Mesodermal cell (in vitro differentiated cells): ENCODE data around the gene RBBP8.
"Not testable (repeated sequence)": the region's sequence is repeated elsewhere in the genome, so short reads cannot be mapped to it uniquely, and the experiment has no call there.

Experiments used
- H3K27ac ChIP-seq: 2 replicates; pipeline ENCODE4 v1.7.0; 2013; ENCODE audit warnings: mild to moderate bottlenecking, low read depth, low read length, moderate library complexity; ENCODE audit not compliant: severe bottlenecking
- H3K36me3 ChIP-seq: 2 replicates; pipeline ENCODE4 v1.7.1; 2013; ENCODE audit warnings: mild to moderate bottlenecking, low read length, moderate library complexity; ENCODE audit not compliant: control insufficient read depth, insufficient read depth
- H3K4me1 ChIP-seq: one replicate; pipeline ENCODE4 v1.7.1; 2013; ENCODE audit warnings: mild to moderate bottlenecking, low read length; ENCODE audit not compliant: insufficient read depth, control insufficient read depth, poor library complexity, severe bottlenecking
- H3K4me3 ChIP-seq: 2 replicates; pipeline ENCODE4 v1.7.0; 2013; ENCODE audit warnings: low read length, control low read depth, mild to moderate bottlenecking; ENCODE audit not compliant: insufficient read depth, poor library complexity, severe bottlenecking; ENCODE audit errors: extremely low read depth
- H3K9me3 ChIP-seq: 2 replicates; pipeline ENCODE4 v1.7.1; 2013; ENCODE audit warnings: mild to moderate bottlenecking, low read length, moderate library complexity; ENCODE audit not compliant: control insufficient read depth
- whole genome bisulfite sequencing, 2 experiments: methylation state at CpG; one replicate each; pipeline ENCODE4 v1.1.5; 2013; ENCODE audit warnings: missing lambda C conversion rate in 2 of 2; ENCODE audit not compliant: insufficient coverage in 2 of 2; 5-methylcytosine and 5-hydroxymethylcytosine counted together

Gene RBBP8

GRCh38 chr18:22939649-22940048, 6.5 kb downstream of the RBBP8 start:
- Histone ChIP-seq H3K4me3 (no peak overlapping the region), H3K9me3 (no peaks in the 10 kb centered on the region), H3K4me1 (peaks cover 3% of the 10 kb centered on the region), H3K27ac (no peak overlapping the region), H3K36me3 (peaks cover 28% of the 10 kb centered on the region)

- WGBS, 2 experiments: no CpG with 5 or more reads among the region's 2 CpGs
- Histone ChIP-seq H3K27ac (no peak overlapping the region), H3K9me3 (no peaks in the 10 kb centered on the region), H3K4me1 (no peaks in the 10 kb centered on the region), H3K4me3 (no peak overlapping the region), H3K36me3 (peaks cover 10% of the 10 kb centered on the region)
Measured at GRCh38 chr18:22943847-22944246, 10.7 kb downstream of the RBBP8 start.

GRCh38 chr18:22946217-22946616, 13.1 kb downstream of the RBBP8 start:
- Histone ChIP-seq H3K27ac (no peak overlapping the region), H3K9me3 (no peaks in the 10 kb centered on the region), H3K4me1 (no peaks in the 10 kb centered on the region), H3K36me3 (peaks cover 14% of the 10 kb centered on the region), H3K4me3 (no peak overlapping the region)
- WGBS, 2 experiments: 83% methylated on average over 1 of the region's 2 CpGs; no CpG with 5 or more reads in 1 of the 2 experiments

- no CpG with 5 or more reads among the region's 2 CpGs for WGBS, 2 experiments
- Histone ChIP-seq H3K27ac (no peak overlapping the region), H3K9me3 (no peaks in the 10 kb centered on the region), H3K36me3 (peaks cover 18% of the 10 kb centered on the region), H3K4me3 (no peak overlapping the region), H3K4me1 (no peaks in the 10 kb centered on the region)
Measured at GRCh38 chr18:22946846-22947245, 13.7 kb downstream of the RBBP8 start.

- H3K9me3 ChIP-seq: no peaks in the 10 kb centered on the region
Measured at GRCh38 chr18:22951823-22952222, 18.7 kb downstream of the RBBP8 start.

GRCh38 chr18:22952525-22952924, 19.4 kb downstream of the RBBP8 start:
- Histone ChIP-seq H3K27ac (no peak overlapping the region), H3K36me3 (peaks cover 41% of the 10 kb centered on the region), H3K9me3 (no peaks in the 10 kb centered on the region), H3K4me3 (no peak overlapping the region), H3K4me1 (no peaks in the 10 kb centered on the region)
- no CpG with 5 or more reads among the region's 3 CpGs for WGBS, 2 experiments

More at GRCh38 chr18:22951823-22952222, 18.7 kb downstream of the RBBP8 start:
- Histone ChIP-seq H3K4me3 (no peak overlapping the region), H3K4me1 (no peaks in the 10 kb centered on the region), H3K36me3 (peaks cover 41% of the 10 kb centered on the region), H3K27ac (no peak overlapping the region)
- WGBS, 2 experiments: 93 to 100% methylated on average over 1 of the region's 1 CpG

GRCh38 chr18:22953982-22954381, 20.9 kb downstream of the RBBP8 start:
- WGBS, 2 experiments: 89 to 97% methylated on average over 4 of the region's 4 CpGs
- H3K36me3 ChIP-seq: peaks cover 38% of the 10 kb centered on the region
- H3K9me3 ChIP-seq: not testable (repeated sequence)

GRCh38 chr18:22956226-22956625, 23.1 kb downstream of the RBBP8 start:
- H3K9me3 ChIP-seq: no peaks in the 10 kb centered on the region
- no peak overlapping the region for H3K4me3 ChIP-seq
- peaks cover 32% of the 10 kb centered on the region for H3K36me3 ChIP-seq
- H3K27ac ChIP-seq: no peak overlapping the region
- H3K4me1 ChIP-seq: no peaks in the 10 kb centered on the region
- WGBS, 2 experiments: 67 to 93% methylated on average over 1 to 2 of the region's 3 CpGs

More at GRCh38 chr18:22953982-22954381, 20.9 kb downstream of the RBBP8 start:
- H3K4me1 ChIP-seq, H3K4me3 ChIP-seq, H3K27ac ChIP-seq: not testable (repeated sequence)

GRCh38 chr18:22961156-22961555, 28.0 kb downstream of the RBBP8 start:
- WGBS, 2 experiments: 100% methylated on average over 1 of the region's 1 CpG
- H3K4me3 ChIP-seq: no peak overlapping the region

GRCh38 chr18:22962004-22962403, 28.9 kb downstream of the RBBP8 start:
- Histone ChIP-seq H3K27ac (no peak overlapping the region), H3K9me3 (no peaks in the 10 kb centered on the region), H3K4me3 (no peak overlapping the region), H3K4me1 (peaks cover 4% of the 10 kb centered on the region), H3K36me3 (peaks cover 6% of the 10 kb centered on the region)

More at GRCh38 chr18:22961156-22961555, 28.0 kb downstream of the RBBP8 start:
- H3K9me3 ChIP-seq: no peaks in the 10 kb centered on the region
- H3K36me3 ChIP-seq: peaks cover 9% of the 10 kb centered on the region
- H3K27ac ChIP-seq: peak overlapping the region; percentile 30
- peaks cover 4% of the 10 kb centered on the region for H3K4me1 ChIP-seq

GRCh38 chr18:22964116-22964515, 31.0 kb downstream of the RBBP8 start:
- WGBS, 2 experiments: no CpG with 5 or more reads among the region's 3 CpGs

GRCh38 chr18:22964722-22965121, 31.6 kb downstream of the RBBP8 start:
- Histone ChIP-seq H3K36me3 (no peaks in the 10 kb centered on the region), H3K4me3 (no peak overlapping the region), H3K4me1 (peaks cover 4% of the 10 kb centered on the region), H3K27ac (no peak overlapping the region), H3K9me3 (no peaks in the 10 kb centered on the region)

More at GRCh38 chr18:22964116-22964515, 31.0 kb downstream of the RBBP8 start:
- Histone ChIP-seq H3K4me1 (peaks cover 4% of the 10 kb centered on the region), H3K4me3 (no peak overlapping the region), H3K27ac (no peak overlapping the region), H3K36me3 (peaks cover 5% of the 10 kb centered on the region), H3K9me3 (no peaks in the 10 kb centered on the region)
